Spleen (tissue), 11 donors: ENCODE results near the gene MTA1. TPM values are rescaled to one million over a fixed set of nuclear protein-coding genes. Genes with fewer than 3 reads are reported as not detected.

ENCODE experiments used
- DNase-seq: peaks from one replicate; pipeline ENCODE4 v3.0.0-alpha.2; 2020
- H3K27ac ChIP-seq, 8 donors: fragments of 200-600 bp; sonication (generic) in 7 of 8; 1 replicate in 4 of 8; 2 replicates in 4 of 8; pipeline versions ENCODE4 v1.5.0 to v1.8.0; 2016 to 2021; ENCODE audit warnings: inconsistent platforms in 4 of 8, mild to moderate bottlenecking in 4 of 8, moderate library complexity in 1 of 8
- H3K27me3 ChIP-seq, 7 donors: fragments of 200-600 bp; sonication (generic) in 6 of 7; replicated peaks in 1 of 7; 1 replicate in 4 of 7; 2 replicates in 3 of 7; pipeline versions ENCODE4 v1.5.0 to v1.8.0; 2016 to 2021; ENCODE audit warnings: inconsistent platforms in 3 of 7, mild to moderate bottlenecking in 1 of 7
- H3K36me3 ChIP-seq, 6 donors: fragments of 200-600 bp; sonication (generic) in 5 of 6; 1 replicate in 4 of 6; 2 replicates in 2 of 6; pipeline versions ENCODE4 v1.5.0 to v1.8.0; 2016 to 2021; ENCODE audit warnings: inconsistent platforms in 2 of 6
- H3K4me1 ChIP-seq, 6 donors: fragments of 200-600 bp; sonication (generic) in 5 of 6; 1 replicate in 3 of 6; 2 replicates in 3 of 6; pipeline versions ENCODE4 v1.5.0 to v1.8.0; 2016 to 2021; ENCODE audit warnings: inconsistent platforms in 3 of 6
- H3K4me3 ChIP-seq, 8 donors: fragments of 200-600 bp; sonication (generic) in 7 of 8; 1 replicate in 4 of 8; 2 replicates in 4 of 8; pipeline versions ENCODE4 v1.5.0 to v1.8.0; 2016 to 2021; ENCODE audit warnings: inconsistent platforms in 4 of 8, mild to moderate bottlenecking in 4 of 8, moderate library complexity in 2 of 8
- H3K9me3 ChIP-seq, 8 donors: fragments of 200-600 bp; sonication (generic) in 7 of 8; 1 replicate in 4 of 8; 2 replicates in 4 of 8; pipeline versions ENCODE4 v1.5.0 to v1.8.0; 2016 to 2021; ENCODE audit warnings: inconsistent platforms in 4 of 8
- CTCF ChIP-seq, 11 experiments: fragments of 200-600 bp in 7 of 11; fragments of 450-650 bp in 4 of 11; sonication (generic) in 4 of 11; IDR thresholded peaks in 8 of 11; conservative IDR thresholded peaks in 3 of 11; 1 replicate in 7 of 11; 2 replicates in 4 of 11; pipeline versions ENCODE4 v1.4.0 to v1.8.0; 2016 to 2021; ENCODE audit warnings: antibody characterized with exemption in 11 of 11, inconsistent platforms in 4 of 11, mild to moderate bottlenecking in 1 of 11
- POLR2A ChIP-seq, 3 donors: fragments of 450-650 bp; IDR thresholded peaks; one replicate each; pipeline ENCODE4 v1.5.1; 2017; ENCODE audit warnings: antibody characterized with exemption in 3 of 3, mild to moderate bottlenecking in 1 of 3
- POLR2AphosphoS5 ChIP-seq, 3 donors: sonication (generic); formaldehyde crosslinking; IDR thresholded peaks; one replicate each; pipeline ENCODE4 v1.5.1; 2017; ENCODE audit warnings: antibody characterized with exemption in 3 of 3
- WGBS, 5 donors: extraction: QIAGEN DNeasy Blood & Tissue Kit in 3 of 5; methylation state at CpG; one replicate each; pipeline versions ENCODE4 v1.1.5 to v1.1.7; 2013 to 2018; 5-methylcytosine and 5-hydroxymethylcytosine counted together
- intact Hi-C: fragments of 100-400 bp; cut with DNase I; formaldehyde crosslinking; loops from one replicate; pipeline ENCODE4 v1.15.0; 2023; ENCODE audit warnings: low total_unique reads
- polyA plus RNA-seq, 3 donors: library from polyadenylated mRNA; stranded (reverse); fragments of 200-250 nt; gene quantifications; one replicate each; pipeline ENCODE4 v1.2.1, GENCODE V29; 2013
- total RNA-seq, 7 donors: library from RNA; depleted of rRNA in 3 of 7; stranded (reverse); fragments of >200 nt in 3 of 7; fragmentation: NEBNext Ultra II Directional in 4 of 7; extraction: Animal tissue kit (Norgen Biotek cat#: 25700) in 4 of 7; gene quantifications; one replicate each; pipeline versions ENCODE4 v1.1.0 to v1.2.1, GENCODE V29; 2016 to 2021
- donor health status: healthy with polysubstance abuse.
- donor health status: DM: no; HTN: no; CAD: no; lungs with moderate emphysema.
- donor health status: DM: no; HTN: no; CAD: no.
- donor health status: Bipolar disorder and iron deficiency.
- donor health status: healthy.
- donor health status: DM: no; HTN: no; CAD: no.
- donor health status: DM: yes; HTN: yes; CAD: no.

The MTA1 gene
- total and polyA plus RNA-seq, 10 donors = 33.0 to 128 (median 78.2) TPM

- 73 to 100% (median 94%) methylated on average over 4 to 9 of the region's 9 CpGs for WGBS, 5 donors
- intact Hi-C loops = no loop called here
- Histone ChIP-seq H3K27ac (no peak overlapping the region), H3K4me3 (no peak overlapping the region), H3K27me3 (no peaks in the 10 kb centered on the region), H3K9me3 (no peaks in the 10 kb centered on the region), H3K36me3 (peaks cover 0 to 69% (median 15%) of the 10 kb centered on the region in 6 donors), H3K4me1 (peaks cover 0 to 29% (median 0%) of the 10 kb centered on the region in 6 donors)
- TF ChIP-seq POLR2A (IDR thresholded peaks at IDR 0.05) = no peak
- no peak for TF ChIP-seq POLR2AphosphoS5 (IDR thresholded peaks at IDR 0.05)
- TF ChIP-seq CTCF (IDR thresholded peaks at IDR 0.05 in 8 of 11, conservative IDR thresholded peaks at IDR 0.05 in 3 of 11) = no peak
- DNase-seq = no peak
Measured at GRCh38 chr14:105440992-105441391, 21.4 kb downstream of the MTA1 start.

- WGBS, 5 donors = 77 to 79% (median 78%) methylated on average over 17 of the region's 17 CpGs
- no peak overlapping the region for H3K27ac ChIP-seq
- intact Hi-C loops = no loop called here
- no peak for DNase-seq
- no peak overlapping the region for H3K4me3 ChIP-seq
- peaks cover 0 to 80% (median 15%) of the 10 kb centered on the region in 6 donors for H3K36me3 ChIP-seq
- no peaks in the 10 kb centered on the region for H3K9me3 ChIP-seq
- no peak for TF ChIP-seq POLR2AphosphoS5 (IDR thresholded peaks at IDR 0.05)
- TF ChIP-seq POLR2A (IDR thresholded peaks at IDR 0.05) = no peak
- no peak for TF ChIP-seq CTCF (IDR thresholded peaks at IDR 0.05 in 8 of 11, conservative IDR thresholded peaks at IDR 0.05 in 3 of 11)
- H3K4me1 ChIP-seq = peaks cover 0 to 18% (median 0%) of the 10 kb centered on the region in 6 donors
- H3K27me3 ChIP-seq = no peaks in the 10 kb centered on the region
Measured at GRCh38 chr14:105442125-105442524, 22.5 kb downstream of the MTA1 start.

- Histone ChIP-seq H3K27me3 (no peaks in the 10 kb centered on the region), H3K4me1 (peaks cover 0 to 11% (median 0%) of the 10 kb centered on the region in 6 donors), H3K36me3 (peaks cover 0 to 79% (median 15%) of the 10 kb centered on the region in 6 donors), H3K4me3 (no peak overlapping the region), H3K9me3 (no peaks in the 10 kb centered on the region), H3K27ac (no peak overlapping the region)
- no peak for DNase-seq
- TF ChIP-seq CTCF (IDR thresholded peaks at IDR 0.05 in 8 of 11, conservative IDR thresholded peaks at IDR 0.05 in 3 of 11) (no peak), POLR2A (IDR thresholded peaks at IDR 0.05) (no peak), POLR2AphosphoS5 (IDR thresholded peaks at IDR 0.05) (no peak)
- WGBS, 5 donors = 84 to 88% (median 87%) methylated on average over 11 to 12 of the region's 12 CpGs
- intact Hi-C loops = no loop called here
Measured at GRCh38 chr14:105442834-105443233, 23.2 kb downstream of the MTA1 start.

- TF ChIP-seq CTCF (IDR thresholded peaks at IDR 0.05 in 8 of 11, conservative IDR thresholded peaks at IDR 0.05 in 3 of 11) (no peak), POLR2AphosphoS5 (IDR thresholded peaks at IDR 0.05) (no peak), POLR2A (IDR thresholded peaks at IDR 0.05) (no peak)
- Histone ChIP-seq H3K36me3 (peaks cover 0 to 67% (median 11%) of the 10 kb centered on the region in 6 donors), H3K4me1 (peaks cover 4 to 19% (median 12%) of the 10 kb centered on the region in 6 donors), H3K4me3 (no peak overlapping the region), H3K27ac (no peak overlapping the region), H3K9me3 (no peaks in the 10 kb centered on the region), H3K27me3 (no peaks in the 10 kb centered on the region)
- DNase-seq = no peak
- intact Hi-C loops = no loop called here
- 87 to 96% (median 91%) methylated on average over 11 to 17 of the region's 17 CpGs for WGBS, 5 donors
Measured at GRCh38 chr14:105444859-105445258, 25.2 kb downstream of the MTA1 start.
